Uterus (tissue), 4 donors: Measurements from ENCODE around the gene USP40. TPM values are rescaled to one million over a fixed set of nuclear protein-coding genes. Genes with fewer than 3 reads are reported as not detected.

Experiments
- DNase-seq, 2 donors: peaks; one replicate each; pipeline ENCODE4 v3.0.0-alpha.2; 2019 to 2020
- H3K27ac ChIP-seq, 2 donors: fragments of 200-600 bp; sonication (generic); 1 replicate in 1 of 2; 2 replicates in 1 of 2; pipeline ENCODE4 v1.5.1; 2016 to 2018
- H3K27me3 ChIP-seq, 2 donors: fragments of 200-600 bp; sonication (generic); one replicate each; pipeline ENCODE4 v1.5.1; 2018 to 2019; ENCODE audit warnings: control low read depth in 1 of 2
- H3K36me3 ChIP-seq, 2 donors: fragments of 200-600 bp; sonication (generic); one replicate each; pipeline ENCODE4 v1.5.1; 2019; ENCODE audit warnings: control low read depth in 1 of 2
- H3K4me1 ChIP-seq, 2 donors: fragments of 200-600 bp; sonication (generic); one replicate each; pipeline ENCODE4 v1.5.1; 2018 to 2019; ENCODE audit warnings: control low read depth in 1 of 2
- H3K4me3 ChIP-seq, 2 donors: fragments of 200-600 bp; sonication (generic); 1 replicate in 1 of 2; 2 replicates in 1 of 2; pipeline ENCODE4 v1.5.1; 2018 to 2019; ENCODE audit warnings: mild to moderate bottlenecking in 1 of 2
- H3K9me3 ChIP-seq, 2 donors: fragments of 200-600 bp; sonication (generic); one replicate each; pipeline ENCODE4 v1.5.1; 2019; ENCODE audit warnings: control low read depth in 1 of 2
- POLR2A ChIP-seq, 2 donors: fragments of 450-650 bp; IDR thresholded peaks; one replicate each; pipeline ENCODE4 v1.6.1; 2016; ENCODE audit warnings: antibody characterized with exemption in 2 of 2, mild to moderate bottlenecking in 1 of 2, moderate library complexity in 1 of 2
- intact Hi-C: fragments of 100-400 bp; cut with DNase I; formaldehyde crosslinking; loops from one replicate; pipeline ENCODE4 v1.15.1; 2023; ENCODE audit warnings: low total_unique reads
- total RNA-seq, 4 donors: library from RNA; depleted of rRNA in 3 of 4; stranded (reverse); fragments of >200 nt in 3 of 4; gene quantifications; one replicate each; pipeline versions ENCODE4 v1.1.0 to v1.2.4, GENCODE V29; 2014 to 2023
- TF ChIP-seq, protein P1 (sequence below), 4 experiments: fragments of 200-600 bp in 2 of 4; fragments of 450-650 bp in 2 of 4; sonication (generic) in 2 of 4; IDR thresholded peaks; one replicate each; pipeline ENCODE4 v1.5.1; 2016 to 2019; ENCODE audit warnings: antibody characterized with exemption in 4 of 4, mild to moderate bottlenecking in 2 of 4, moderate library complexity in 1 of 4
- donor health status: DM: yes; HTN: yes; CAD: no.

USP40 gene
- total RNA-seq, 4 donors from 2014 or later = 14.7 to 60.2 (median 49.5) TPM

DNA sequence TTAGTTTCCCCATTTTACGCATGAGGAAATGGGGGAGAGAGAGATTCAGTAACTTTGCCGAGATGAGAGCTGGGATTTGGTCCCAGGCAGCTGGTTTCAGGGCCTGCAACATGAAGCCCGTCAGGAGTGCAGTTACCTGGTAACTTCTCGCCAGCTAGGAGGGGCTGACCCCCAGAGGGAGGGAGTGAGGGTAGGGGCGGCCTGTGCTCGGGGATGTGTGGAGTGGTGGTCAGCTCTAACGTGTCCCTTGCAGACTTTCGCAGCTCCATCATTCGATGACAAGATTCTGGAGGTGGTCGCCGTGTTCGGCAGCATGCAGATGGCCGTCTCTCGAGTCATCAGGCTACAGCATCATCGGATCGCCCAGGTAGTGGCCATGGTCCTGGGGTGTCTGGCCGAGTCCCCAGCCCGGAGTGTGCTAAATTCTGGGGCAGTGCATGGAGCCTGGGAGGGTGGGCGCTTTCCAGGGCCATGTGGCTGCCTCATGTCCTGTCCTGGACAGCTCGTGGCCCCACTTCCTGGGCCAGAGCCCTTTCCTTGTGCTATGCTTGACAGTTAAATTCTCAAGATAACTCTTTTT lies 108.5 kb downstream of the USP40 start:
- H3K4me1 ChIP-seq = no peaks in the 10 kb centered on the region
- TF ChIP-seq POLR2A (IDR thresholded peaks at IDR 0.05) = no peak
- TF ChIP-seq, protein P1, sequence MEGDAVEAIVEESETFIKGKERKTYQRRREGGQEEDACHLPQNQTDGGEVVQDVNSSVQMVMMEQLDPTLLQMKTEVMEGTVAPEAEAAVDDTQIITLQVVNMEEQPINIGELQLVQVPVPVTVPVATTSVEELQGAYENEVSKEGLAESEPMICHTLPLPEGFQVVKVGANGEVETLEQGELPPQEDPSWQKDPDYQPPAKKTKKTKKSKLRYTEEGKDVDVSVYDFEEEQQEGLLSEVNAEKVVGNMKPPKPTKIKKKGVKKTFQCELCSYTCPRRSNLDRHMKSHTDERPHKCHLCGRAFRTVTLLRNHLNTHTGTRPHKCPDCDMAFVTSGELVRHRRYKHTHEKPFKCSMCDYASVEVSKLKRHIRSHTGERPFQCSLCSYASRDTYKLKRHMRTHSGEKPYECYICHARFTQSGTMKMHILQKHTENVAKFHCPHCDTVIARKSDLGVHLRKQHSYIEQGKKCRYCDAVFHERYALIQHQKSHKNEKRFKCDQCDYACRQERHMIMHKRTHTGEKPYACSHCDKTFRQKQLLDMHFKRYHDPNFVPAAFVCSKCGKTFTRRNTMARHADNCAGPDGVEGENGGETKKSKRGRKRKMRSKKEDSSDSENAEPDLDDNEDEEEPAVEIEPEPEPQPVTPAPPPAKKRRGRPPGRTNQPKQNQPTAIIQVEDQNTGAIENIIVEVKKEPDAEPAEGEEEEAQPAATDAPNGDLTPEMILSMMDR (IDR thresholded peaks at IDR 0.05) = no peak
- intact Hi-C loops = no loop called here
- H3K4me3 ChIP-seq = no peak overlapping the region
- no peaks in the 10 kb centered on the region for H3K9me3 ChIP-seq
- no peaks in the 10 kb centered on the region for H3K27me3 ChIP-seq
- H3K27ac ChIP-seq = no peak overlapping the region
- no peaks in the 10 kb centered on the region for H3K36me3 ChIP-seq
- DNase-seq = no peak

DNA sequence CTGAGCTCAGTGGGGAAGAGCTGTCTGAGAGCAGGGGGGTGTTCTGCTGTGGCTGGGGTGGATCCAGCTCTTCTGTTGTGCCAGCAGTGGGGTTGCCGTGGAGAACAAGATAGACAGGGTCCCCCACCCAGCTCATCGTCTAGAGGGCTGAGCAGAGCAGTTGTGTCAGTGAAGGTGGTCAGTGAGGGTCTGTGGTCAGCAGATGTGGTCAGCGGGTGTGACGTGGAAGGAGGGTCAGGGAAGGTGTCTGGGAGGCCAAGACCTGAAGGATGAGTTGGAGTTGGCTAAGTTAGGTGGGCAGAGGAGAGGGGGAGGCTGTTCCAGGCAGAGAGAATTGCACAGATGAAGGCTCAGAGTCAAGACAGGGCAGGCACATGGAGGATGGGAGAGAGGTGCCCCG lies 109.2 kb downstream of the USP40 start:
- Histone ChIP-seq H3K4me3 (no peak overlapping the region), H3K36me3 (no peaks in the 10 kb centered on the region), H3K27me3 (no peaks in the 10 kb centered on the region), H3K4me1 (no peaks in the 10 kb centered on the region), H3K27ac (no peak overlapping the region), H3K9me3 (no peaks in the 10 kb centered on the region)
- no peak for DNase-seq
- intact Hi-C loops = no loop called here
- TF ChIP-seq POLR2A (IDR thresholded peaks at IDR 0.05) = no peak
- TF ChIP-seq, protein P1 (IDR thresholded peaks at IDR 0.05) = no peak

DNA sequence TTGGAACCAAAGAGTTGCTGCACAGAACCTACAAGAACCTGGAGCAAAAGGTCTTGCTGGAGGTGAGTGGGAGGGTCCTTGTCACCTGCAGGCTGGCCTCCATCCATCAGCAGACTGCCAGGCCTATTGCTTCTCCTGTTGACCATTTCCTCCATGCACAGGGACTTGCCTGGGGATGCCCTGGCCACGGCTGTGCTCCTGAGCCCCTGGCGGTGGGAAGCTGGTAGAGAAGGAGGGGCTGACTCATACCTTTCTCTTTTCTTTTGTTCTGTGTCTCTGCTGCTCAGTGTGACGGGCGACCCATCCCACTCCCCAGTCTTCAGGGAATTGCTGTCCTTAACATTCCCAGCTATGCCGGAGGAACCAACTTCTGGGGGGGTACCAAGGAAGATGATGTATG lies 109.6 kb downstream of the USP40 start:
- DNase-seq = no peak
- TF ChIP-seq, protein P1 (IDR thresholded peaks at IDR 0.05) = no peak
- no peak for TF ChIP-seq POLR2A (IDR thresholded peaks at IDR 0.05)
- H3K4me3 ChIP-seq = no peak overlapping the region
- no peak overlapping the region for H3K27ac ChIP-seq
- no peaks in the 10 kb centered on the region for H3K9me3 ChIP-seq
- no peaks in the 10 kb centered on the region for H3K27me3 ChIP-seq
- H3K36me3 ChIP-seq = no peaks in the 10 kb centered on the region
- intact Hi-C loops = no loop called here
- no peaks in the 10 kb centered on the region for H3K4me1 ChIP-seq

DNA sequence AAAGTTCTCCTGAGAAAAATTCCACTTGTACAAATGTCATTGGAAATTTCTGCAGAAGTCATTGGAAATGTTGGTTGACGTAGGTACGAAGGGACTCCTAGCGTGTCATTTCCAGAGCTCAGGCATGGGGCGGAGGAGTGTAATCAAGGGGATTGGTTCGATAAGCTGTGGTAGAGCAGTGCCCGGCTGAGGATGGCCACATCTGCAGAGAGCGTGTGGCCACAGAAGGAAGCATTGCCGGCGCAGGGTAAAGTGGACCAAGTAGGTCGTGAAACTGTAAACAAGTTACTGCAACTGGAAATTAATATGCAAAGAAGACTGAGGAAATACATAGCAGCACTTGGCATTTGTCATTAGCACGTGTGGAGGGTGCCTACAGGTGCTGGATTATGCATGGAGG lies 110.5 kb downstream of the USP40 start:
- TF ChIP-seq, protein P1 (IDR thresholded peaks at IDR 0.05) = no peak
- TF ChIP-seq POLR2A (IDR thresholded peaks at IDR 0.05) = no peak
- H3K4me3 ChIP-seq = no peak overlapping the region
- H3K36me3 ChIP-seq = no peaks in the 10 kb centered on the region
- intact Hi-C loops = no loop called here
- no peaks in the 10 kb centered on the region for H3K27me3 ChIP-seq
- no peaks in the 10 kb centered on the region for H3K9me3 ChIP-seq
- no peak for DNase-seq
- H3K27ac ChIP-seq = no peak overlapping the region
- no peaks in the 10 kb centered on the region for H3K4me1 ChIP-seq

DNA sequence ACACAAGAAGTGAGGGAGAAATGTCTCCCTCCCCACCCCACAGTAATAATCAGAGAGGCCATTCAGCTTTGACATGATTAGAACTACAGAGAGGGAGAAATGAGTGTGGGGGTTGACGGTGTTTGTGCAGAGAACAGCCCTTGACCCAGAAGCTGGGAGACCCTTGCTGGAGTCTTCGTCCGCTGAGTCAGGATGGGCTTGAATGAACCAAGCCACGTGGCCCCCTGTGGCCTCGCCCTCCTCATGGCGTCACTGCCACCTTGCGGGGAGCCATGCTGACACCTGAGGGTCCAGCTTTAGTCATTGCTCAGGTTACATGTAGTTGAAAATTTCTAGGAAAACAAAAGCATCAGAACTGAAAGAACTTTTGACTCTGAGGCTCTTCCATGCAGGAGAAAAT lies 111.1 kb downstream of the USP40 start:
- Histone ChIP-seq H3K4me1 (no peaks in the 10 kb centered on the region), H3K36me3 (no peaks in the 10 kb centered on the region), H3K27ac (no peak overlapping the region), H3K9me3 (no peaks in the 10 kb centered on the region), H3K27me3 (no peaks in the 10 kb centered on the region), H3K4me3 (no peak overlapping the region)
- intact Hi-C loops = no loop called here
- TF ChIP-seq, protein P1 (IDR thresholded peaks at IDR 0.05) = no peak
- no peak for TF ChIP-seq POLR2A (IDR thresholded peaks at IDR 0.05)
- no peak for DNase-seq
